ENCODE results near the gene SUSD6. TPM values are rescaled to one million over a fixed set of nuclear protein-coding genes. Genes with fewer than 3 reads are reported as not detected.

Gene SUSD6
- 7.4 TPM for total RNA-seq

GRCh38 chr14:69611172-69612013, at the start of gene SUSD6:
Gene SUSD6, plus strand, starts transcription at chr14:69611596. Its CDS starts 46,997 bp downstream, at chr14:69658593.

GRCh38 chr14:69574263-69574953, 37.0 kb upstream of the SUSD6 start, which contains the start of gene CCDC177:
Gene CCDC177, minus strand, starts transcription at chr14:69574871. Its CDS starts 1,249 bp downstream, at chr14:69573622.

Other genes with a start within 250 kb of the SUSD6 start
- gene ERH, start 213.3 kb upstream of the SUSD6 start, total RNA-seq = 121 TPM
- gene SLC39A9, start 212.9 kb upstream of the SUSD6 start, total RNA-seq = 121 TPM
- gene PLEKHD1, start 126.9 kb upstream of the SUSD6 start, total RNA-seq = 0.23 TPM
- gene CCDC177, start 36.7 kb upstream of the SUSD6 start, total RNA-seq = 5.3 TPM
- 150 TPM for gene SRSF5, start 155.5 kb downstream of the SUSD6 start, total RNA-seq
- gene SLC10A1, start 185.6 kb downstream of the SUSD6 start, total RNA-seq = not detected